ENCODE results near the gene OLIG2. TPM values are rescaled to one million over a fixed set of nuclear protein-coding genes. Genes with fewer than 3 reads are reported as not detected.

The OLIG2 gene
- total RNA-seq, 4 donors from 2014 or later = 0.11 TPM; not detected in 3

GRCh38 chr21:32979598-32980268 is 46.0 kb upstream of the OLIG2 start:
- peaks cover 7% of the 10 kb centered on the region for H3K27me3 ChIP-seq
- H3K9me3 ChIP-seq = no peaks in the 10 kb centered on the region
- DNase-seq = no peak
- intact Hi-C loops (cut with DNase I) = no loop called here
- no peaks in the 10 kb centered on the region for H3K4me1 ChIP-seq
- H3K27ac ChIP-seq = no peak overlapping the region
- 80 to 81% methylated on average over 2 of the region's 2 CpGs for WGBS, 2 donors
- no peak for TF ChIP-seq POLR2A (IDR thresholded peaks at IDR 0.05)
- no peak for TF ChIP-seq CTCF (IDR thresholded peaks at IDR 0.05)
- H3K36me3 ChIP-seq = no peaks in the 10 kb centered on the region
- no peak overlapping the region for H3K4me3 ChIP-seq (replicated peaks in 1 of 3)

- Histone ChIP-seq H3K4me3 (replicated peaks in 1 of 3) (no peak overlapping the region), H3K27me3 (peaks cover 7% of the 10 kb centered on the region), H3K36me3 (no peaks in the 10 kb centered on the region), H3K27ac (no peak overlapping the region), H3K9me3 (no peaks in the 10 kb centered on the region), H3K4me1 (no peaks in the 10 kb centered on the region)
- intact Hi-C loops (cut with DNase I) = no loop called here
- no peak for DNase-seq
- WGBS, 2 donors = 87% methylated on average over 7 of the region's 7 CpGs
- no peak for TF ChIP-seq POLR2A (IDR thresholded peaks at IDR 0.05)
- TF ChIP-seq CTCF (IDR thresholded peaks at IDR 0.05) = no peak
Observed at GRCh38 chr21:32981096-32981495, 44.6 kb upstream of the OLIG2 start.

GRCh38 chr21:32990666-32991065 is 35.1 kb upstream of the OLIG2 start:
- TF ChIP-seq POLR2A (IDR thresholded peaks at IDR 0.05) (no peak), CTCF (IDR thresholded peaks at IDR 0.05) (no peak)
- no peaks in the 10 kb centered on the region for H3K36me3 ChIP-seq
- H3K4me1 ChIP-seq = no peaks in the 10 kb centered on the region
- no peaks in the 10 kb centered on the region for H3K9me3 ChIP-seq
- intact Hi-C loops (cut with DNase I) = no loop called here
- 58 to 70% methylated on average over 6 of the region's 6 CpGs for WGBS, 2 donors
- no peak overlapping the region for H3K27ac ChIP-seq
- no peak for DNase-seq
- H3K4me3 ChIP-seq (replicated peaks in 1 of 3) = no peak overlapping the region
- H3K27me3 ChIP-seq = no peaks in the 10 kb centered on the region

DNA sequence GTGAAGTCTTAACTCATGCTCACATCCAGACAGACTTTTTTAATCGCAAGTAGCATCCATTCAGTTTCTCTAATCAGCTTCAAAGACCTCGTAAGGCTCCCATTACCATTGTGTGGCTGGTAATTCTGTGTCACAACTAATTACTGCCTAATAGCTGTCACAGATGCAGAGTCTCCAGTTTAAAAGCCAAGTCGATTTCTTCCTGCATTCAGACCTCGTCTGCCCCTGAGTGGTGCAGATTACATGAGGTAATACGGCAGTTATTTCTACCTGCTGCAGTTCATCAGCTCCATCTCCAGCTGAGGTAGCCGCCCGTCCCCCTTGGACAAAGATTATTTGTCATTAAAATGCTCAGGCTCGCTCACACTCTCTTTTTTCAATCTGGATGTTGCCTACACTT is 34.4 kb upstream of the OLIG2 start:
- WGBS, 2 donors = 40 to 50% methylated on average over 8 of the region's 8 CpGs
- no peak overlapping the region for H3K27ac ChIP-seq
- H3K4me1 ChIP-seq = no peaks in the 10 kb centered on the region
- intact Hi-C loops (cut with DNase I) = no loop called here
- no peak overlapping the region for H3K4me3 ChIP-seq (replicated peaks in 1 of 3)
- TF ChIP-seq POLR2A (IDR thresholded peaks at IDR 0.05) (no peak), CTCF (IDR thresholded peaks at IDR 0.05) (no peak)
- no peaks in the 10 kb centered on the region for H3K36me3 ChIP-seq
- H3K27me3 ChIP-seq = no peaks in the 10 kb centered on the region
- DNase-seq = no peak
- no peaks in the 10 kb centered on the region for H3K9me3 ChIP-seq

DNA sequence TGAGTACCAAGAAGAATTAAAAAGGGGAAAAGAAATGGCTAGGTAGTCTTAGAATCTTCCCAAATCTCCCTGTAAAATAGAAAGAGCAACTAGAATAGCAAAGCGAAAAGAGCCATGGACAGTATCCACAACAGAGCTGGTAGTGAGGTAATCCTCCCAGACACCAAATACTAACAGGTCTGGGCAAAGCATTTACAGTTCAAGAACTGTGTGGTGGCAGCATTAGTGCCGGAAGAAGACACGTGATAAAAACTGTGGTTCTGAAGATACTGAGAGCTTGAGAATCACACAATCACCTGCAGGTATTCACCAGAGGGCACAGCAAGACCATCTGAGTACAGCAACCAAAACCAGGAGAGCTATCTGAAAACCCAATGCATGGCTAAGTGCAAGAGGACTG is 31.8 kb upstream of the OLIG2 start:
- Histone ChIP-seq H3K36me3 (no peaks in the 10 kb centered on the region), H3K27ac (no peak overlapping the region), H3K9me3 (no peaks in the 10 kb centered on the region), H3K27me3 (no peaks in the 10 kb centered on the region), H3K4me3 (replicated peaks in 1 of 3) (no peak overlapping the region), H3K4me1 (no peaks in the 10 kb centered on the region)
- intact Hi-C loops (cut with DNase I) = no loop called here
- TF ChIP-seq POLR2A (IDR thresholded peaks at IDR 0.05) = no peak
- no peak for TF ChIP-seq CTCF (IDR thresholded peaks at IDR 0.05)
- WGBS, 2 donors = 80% methylated on average over 3 of the region's 3 CpGs
- no peak for DNase-seq
